Endometrium (tissue), 2 donors: Measurements from ENCODE around the gene PIGU.
"Not testable (repeated sequence)": the region's sequence is repeated elsewhere in the genome, so short reads cannot be mapped to it uniquely, and the experiment has no call there.

ENCODE experiments used
- FAIRE-seq: peaks from 2 replicates; lab custom pipeline; 2012; peaks lifted over from hg19 to GRCh38; lab: Jason Lieb, UNC
- donor health status: control.
- donor health status: control.

The PIGU gene

GRCh38 chr20:34621383-34622367 lies 55.2 kb downstream of the PIGU start:
- FAIRE-seq: no peak

GRCh38 chr20:34621036-34621343 lies 55.9 kb downstream of the PIGU start:
- FAIRE-seq: no peak

- no peak for FAIRE-seq
Measured at GRCh38 chr20:34618676-34619075, 58.2 kb downstream of the PIGU start.

- FAIRE-seq: not testable (repeated sequence)
Measured at GRCh38 chr20:34616913-34617312, 60.0 kb downstream of the PIGU start.

- FAIRE-seq: no peak
Measured at GRCh38 chr20:34615477-34615876, 61.4 kb downstream of the PIGU start.

GRCh38 chr20:34611976-34612375 lies 64.9 kb downstream of the PIGU start:
- FAIRE-seq: not testable (repeated sequence)

- FAIRE-seq: no peak
Measured at GRCh38 chr20:34607066-34607465, 69.8 kb downstream of the PIGU start.

GRCh38 chr20:34604980-34605788 lies 71.7 kb downstream of the PIGU start:
- FAIRE-seq: peak; percentile 92

GRCh38 chr20:34600892-34601653 lies 75.8 kb downstream of the PIGU start:
- FAIRE-seq: peak; percentile 97

- no peak for FAIRE-seq
Measured at GRCh38 chr20:34595377-34596184, 81.3 kb downstream of the PIGU start.

GRCh38 chr20:34586488-34587163 lies 90.3 kb downstream of the PIGU start:
- FAIRE-seq: no peak

- no peak for FAIRE-seq
Measured at GRCh38 chr20:34585019-34585418, 91.9 kb downstream of the PIGU start.

GRCh38 chr20:34583544-34583943 lies 93.3 kb downstream of the PIGU start:
- FAIRE-seq: no peak

- FAIRE-seq: no peak
Measured at GRCh38 chr20:34582911-34583310, 94.0 kb downstream of the PIGU start.

GRCh38 chr20:34582221-34582620 lies 94.7 kb downstream of the PIGU start:
- no peak for FAIRE-seq

GRCh38 chr20:34581341-34582184 lies 95.3 kb downstream of the PIGU start:
- no peak for FAIRE-seq

- FAIRE-seq: no peak
Measured at GRCh38 chr20:34579979-34580940, 96.6 kb downstream of the PIGU start.

GRCh38 chr20:34579191-34579978 lies 97.5 kb downstream of the PIGU start:
- no peak for FAIRE-seq
